Stomach (tissue), 9 donors: Measurements from ENCODE around the gene CENPX. TPM values are rescaled to one million over a fixed set of nuclear protein-coding genes. Genes with fewer than 3 reads are reported as not detected.

ENCODE experiments used
- DNase-seq, 2 donors: peaks; one replicate each; pipeline versions ENCODE4 v3.0.0 to v3.0.0-alpha.2; 2013 to 2019
- H3K27ac ChIP-seq, 5 donors: fragments of 200-600 bp in 4 of 5; sonication (generic) in 4 of 5; one replicate each; pipeline ENCODE4 v1.5.1; 2013 to 2019; ENCODE audit warnings: mild to moderate bottlenecking in 1 of 5, moderate library complexity in 1 of 5
- H3K27me3 ChIP-seq, 3 donors: fragments of 200-600 bp; sonication (generic); one replicate each; pipeline ENCODE4 v1.5.1; 2017 to 2019; ENCODE audit warnings: mixed run types in 1 of 3
- H3K36me3 ChIP-seq, 4 donors: fragments of 200-600 bp; sonication (generic); 1 replicate in 3 of 4; 2 replicates in 1 of 4; pipeline ENCODE4 v1.5.1; 2016 to 2019
- H3K4me1 ChIP-seq, 4 donors: fragments of 200-600 bp; sonication (generic); one replicate each; pipeline ENCODE4 v1.5.1; 2016 to 2019
- H3K4me3 ChIP-seq, 4 donors: fragments of 200-600 bp; sonication (generic) in 3 of 4; one replicate each; pipeline ENCODE4 v1.5.1; 2016 to 2019; ENCODE audit warnings: mild to moderate bottlenecking in 1 of 4
- H3K9me3 ChIP-seq, 4 donors: fragments of 200-600 bp; sonication (generic); one replicate each; pipeline ENCODE4 v1.5.1; 2016 to 2019
- CTCF ChIP-seq, 7 experiments: fragments of 450-650 bp in 4 of 7; fragments of 200-600 bp in 3 of 7; sonication (generic) in 3 of 7; IDR thresholded peaks; one replicate each; pipeline ENCODE4 v1.5.1; 2016 to 2019; ENCODE audit warnings: antibody characterized with exemption in 7 of 7, control low read depth in 2 of 7, mild to moderate bottlenecking in 1 of 7
- EP300 ChIP-seq: sonication (generic); formaldehyde crosslinking; IDR thresholded peaks from one replicate; pipeline ENCODE4 v1.6.1; 2017; ENCODE audit warnings: antibody characterized with exemption
- POLR2A ChIP-seq, 4 donors: fragments of 450-650 bp; IDR thresholded peaks; one replicate each; pipeline ENCODE4 v1.6.1; 2016; ENCODE audit warnings: antibody characterized with exemption in 4 of 4, control low read depth in 2 of 4, mild to moderate bottlenecking in 1 of 4, moderate library complexity in 1 of 4
- POLR2AphosphoS5 ChIP-seq, 3 donors: sonication (generic); formaldehyde crosslinking; IDR thresholded peaks; one replicate each; pipeline ENCODE4 v1.6.1; 2016; ENCODE audit warnings: antibody characterized with exemption in 3 of 3
- whole genome bisulfite sequencing, 5 donors: extraction: QIAGEN DNeasy Blood & Tissue Kit in 3 of 5; methylation state at CpG; one replicate each; pipeline versions ENCODE4 v1.1.5 to v1.1.7; 2013 to 2018; 5-methylcytosine and 5-hydroxymethylcytosine counted together
- intact Hi-C: fragments of 100-400 bp; cut with DNase I; formaldehyde crosslinking; loops from one replicate; pipeline ENCODE4 v1.15.1; 2023; ENCODE audit warnings: low total_unique reads
- polyA plus RNA-seq, 3 donors: library from polyadenylated mRNA; stranded (reverse); fragments of 200-250 nt; gene quantifications; one replicate each; pipeline ENCODE4 v1.2.3, GENCODE V29; 2013
- total RNA-seq, 5 donors: library from RNA; depleted of rRNA; stranded (reverse); fragments of >200 nt; gene quantifications; one replicate each; pipeline versions ENCODE4 v1.1.0 to v1.2.3, GENCODE V29; 2014 to 2016
- donor health status: healthy with polysubstance abuse.
- donor health status: Bipolar disorder and iron deficiency.
- donor health status: healthy.

The CENPX gene
- total and polyA plus RNA-seq, 8 donors = 22.0 to 231 (median 151) TPM

- Histone ChIP-seq H3K36me3 (peaks cover 41 to 72% (median 68%) of the 10 kb centered on the region in 4 donors), H3K4me1 (peaks cover 28 to 55% (median 47%) of the 10 kb centered on the region in 4 donors), H3K27ac (no peak overlapping the region), H3K9me3 (no peaks in the 10 kb centered on the region), H3K4me3 (no peak overlapping the region), H3K27me3 (no peaks in the 10 kb centered on the region)
- TF ChIP-seq POLR2AphosphoS5 (IDR thresholded peaks at IDR 0.05) (no peak), EP300 (no peak), POLR2A (IDR thresholded peaks at IDR 0.05) (no peak), CTCF (IDR thresholded peaks at IDR 0.05) (no peak)
- no peak for DNase-seq
- WGBS, 5 donors = 90 to 95% (median 93%) methylated on average over 19 to 28 of the region's 28 CpGs
- intact Hi-C loops = no loop called here
Observed at GRCh38 chr17:82053556-82054263, 31.0 kb upstream of the CENPX start.

GRCh38 chr17:82053130-82053529, 30.5 kb upstream of the CENPX start:
- Histone ChIP-seq H3K4me3 (peak overlapping the region; percentile 67 to 88 (median 86)), H3K27me3 (no peaks in the 10 kb centered on the region), H3K36me3 (peaks cover 41 to 72% (median 68%) of the 10 kb centered on the region in 4 donors), H3K4me1 (peaks cover 28 to 55% (median 48%) of the 10 kb centered on the region in 4 donors), H3K27ac (peak overlapping the region in 2 of 5 donors; percentile 82 to 85), H3K9me3 (no peaks in the 10 kb centered on the region)
- 83 to 88% (median 86%) methylated on average over 15 to 19 of the region's 19 CpGs for WGBS, 5 donors
- DNase-seq = no peak
- no peak for TF ChIP-seq POLR2A (IDR thresholded peaks at IDR 0.05)
- no peak for TF ChIP-seq CTCF (IDR thresholded peaks at IDR 0.05)
- no peak for TF ChIP-seq POLR2AphosphoS5 (IDR thresholded peaks at IDR 0.05)
- TF ChIP-seq EP300 = no peak
- intact Hi-C loops = no loop called here

GRCh38 chr17:82052638-82053059, 30.0 kb upstream of the CENPX start:
- Histone ChIP-seq H3K4me1 (peaks cover 28 to 55% (median 48%) of the 10 kb centered on the region in 4 donors), H3K27me3 (no peaks in the 10 kb centered on the region), H3K9me3 (no peaks in the 10 kb centered on the region), H3K36me3 (peaks cover 36 to 72% (median 68%) of the 10 kb centered on the region in 4 donors), H3K4me3 (peak overlapping the region; percentile 67 to 88 (median 86)), H3K27ac (peak overlapping the region in 3 of 5 donors; percentile 41 to 85 (median 82))
- no peak for DNase-seq
- no peak for TF ChIP-seq POLR2A (IDR thresholded peaks at IDR 0.05)
- intact Hi-C loops = no loop called here
- 15 to 27% (median 20%) methylated on average over 11 to 19 of the region's 19 CpGs for whole genome bisulfite sequencing, 5 donors

GRCh38 chr17:82051776-82052637, 29.3 kb upstream of the CENPX start, which contains the start of the genes GPS1 and RFNG:
GPS1 (plus strand) TSS chr17:82051898; CDS start chr17:82051932, 34 bp downstream.
RFNG (minus strand) TSS chr17:82051811; CDS start chr17:82051766, 45 bp downstream.
- Histone ChIP-seq H3K36me3 (peaks cover 29 to 72% (median 68%) of the 10 kb centered on the region in 4 donors), H3K27me3 (no peaks in the 10 kb centered on the region), H3K9me3 (no peaks in the 10 kb centered on the region), H3K4me3 (peak within 1 kb of the TSS; percentile 67 to 88 (median 86)), H3K27ac (peak within 1 kb of the TSS; percentile 50 to 85 (median 82)), H3K4me1 (peaks cover 28 to 55% (median 48%) of the 10 kb centered on the region in 4 donors)
- intact Hi-C loops = no loop called here
- 0 to 2% (median 1%) methylated on average over 30 to 94 of the region's 94 CpGs for WGBS, 5 donors
- TF ChIP-seq EP300 (no peak), POLR2AphosphoS5 (IDR thresholded peaks at IDR 0.05) (peak; percentile 31 to 73 (median 40))
- DNase-seq = peak; percentile 82 to 93
